ENCODE results near the gene RAVER2.

DNA sequence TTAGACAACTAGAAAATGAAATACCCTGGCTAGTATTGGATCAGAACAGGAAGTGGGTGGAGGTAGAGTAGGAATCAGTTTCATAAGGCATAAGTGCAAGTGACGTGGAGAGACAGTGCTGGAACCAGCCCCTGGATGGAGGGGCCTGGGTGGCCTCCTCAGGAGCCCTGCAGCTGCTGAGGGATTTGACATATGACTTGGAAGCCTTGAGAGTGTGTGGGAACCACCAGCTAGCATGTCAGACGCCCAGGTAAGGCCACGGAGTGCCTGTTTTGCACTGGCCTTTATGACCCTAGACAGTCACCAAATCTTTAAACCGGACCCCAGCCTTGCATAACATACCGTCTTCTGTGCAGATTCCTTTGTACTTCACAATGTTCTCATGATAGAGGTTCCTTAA is 94.4 kb downstream of the RAVER2 start:
- TF ChIP-seq ZNF423 (CRISPR knock-in tag; IDR thresholded peaks at IDR 0.05) (no peak), CTCF (IDR thresholded peaks at IDR 0.05) (no peak), ELF4 (CRISPR knock-in tag; IDR thresholded peaks at IDR 0.05; ENCODE audit: low read depth) (no peak), STAT6 (CRISPR knock-in tag; conservative IDR thresholded peaks at IDR 0.05; ENCODE audit: low read depth) (no peak), MAX (CRISPR knock-in tag; IDR thresholded peaks at IDR 0.05) (no peak), CREB1 (CRISPR knock-in tag; IDR thresholded peaks at IDR 0.05) (no peak)
- TF ChIP-seq, protein P1, sequence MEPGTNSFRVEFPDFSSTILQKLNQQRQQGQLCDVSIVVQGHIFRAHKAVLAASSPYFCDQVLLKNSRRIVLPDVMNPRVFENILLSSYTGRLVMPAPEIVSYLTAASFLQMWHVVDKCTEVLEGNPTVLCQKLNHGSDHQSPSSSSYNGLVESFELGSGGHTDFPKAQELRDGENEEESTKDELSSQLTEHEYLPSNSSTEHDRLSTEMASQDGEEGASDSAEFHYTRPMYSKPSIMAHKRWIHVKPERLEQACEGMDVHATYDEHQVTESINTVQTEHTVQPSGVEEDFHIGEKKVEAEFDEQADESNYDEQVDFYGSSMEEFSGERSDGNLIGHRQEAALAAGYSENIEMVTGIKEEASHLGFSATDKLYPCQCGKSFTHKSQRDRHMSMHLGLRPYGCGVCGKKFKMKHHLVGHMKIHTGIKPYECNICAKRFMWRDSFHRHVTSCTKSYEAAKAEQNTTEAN (CRISPR knock-in tag; IDR thresholded peaks at IDR 0.05), result no peak
- TF ChIP-seq, protein P2, sequence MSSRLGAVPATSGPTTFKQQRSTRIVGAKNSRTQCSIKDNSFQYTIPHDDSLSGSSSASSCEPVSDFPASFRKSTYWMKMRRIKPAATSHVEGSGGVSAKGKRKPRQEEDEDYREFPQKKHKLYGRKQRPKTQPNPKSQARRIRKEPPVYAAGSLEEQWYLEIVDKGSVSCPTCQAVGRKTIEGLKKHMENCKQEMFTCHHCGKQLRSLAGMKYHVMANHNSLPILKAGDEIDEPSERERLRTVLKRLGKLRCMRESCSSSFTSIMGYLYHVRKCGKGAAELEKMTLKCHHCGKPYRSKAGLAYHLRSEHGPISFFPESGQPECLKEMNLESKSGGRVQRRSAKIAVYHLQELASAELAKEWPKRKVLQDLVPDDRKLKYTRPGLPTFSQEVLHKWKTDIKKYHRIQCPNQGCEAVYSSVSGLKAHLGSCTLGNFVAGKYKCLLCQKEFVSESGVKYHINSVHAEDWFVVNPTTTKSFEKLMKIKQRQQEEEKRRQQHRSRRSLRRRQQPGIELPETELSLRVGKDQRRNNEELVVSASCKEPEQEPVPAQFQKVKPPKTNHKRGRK (CRISPR knock-in tag; IDR thresholded peaks at IDR 0.05; ENCODE audit: borderline replicate concordance), result no peak
